K562 (cell line): ENCODE results near the gene CELSR3. TPM values are rescaled to one million over a fixed set of nuclear protein-coding genes. Genes with fewer than 3 reads are reported as not detected.

Experiments used
- ARID1B ChIP-seq: fragments of 450-650 bp; IDR thresholded peaks from 2 replicates; pipeline ENCODE4 v1.6.1; 2016; ENCODE audit warnings: antibody characterized with exemption, mild to moderate bottlenecking, inconsistent platforms
- ATF7 ChIP-seq: fragments of 450-650 bp; IDR thresholded peaks from 2 replicates; pipeline ENCODE4 v1.7.1; 2014; ENCODE audit warnings: mild to moderate bottlenecking, moderate library complexity
- HNRNPL ChIP-seq: fragments of 200-400 bp; formaldehyde crosslinking; IDR thresholded peaks from 2 replicates; pipeline ENCODE4 v1.6.1; 2017; ENCODE audit warnings: low read depth, mild to moderate bottlenecking, low read length
- KLF10 ChIP-seq: fragments of 250-450 bp; sonication (Bioruptor Pico); IDR thresholded peaks from 2 replicates; pipeline ENCODE4 v1.6.1; 2021; ENCODE audit warnings: matching md5 sums
- PURB ChIP-seq: sonication (generic); formaldehyde crosslinking; IDR thresholded peaks from 2 replicates; pipeline ENCODE4 v1.9.0; 2021; ENCODE audit warnings: low read depth, mild to moderate bottlenecking, missing genetic modification reagents
- TAL1 ChIP-seq: fragments of 450-650 bp; IDR thresholded peaks from 2 replicates; pipeline ENCODE4 v1.6.1; 2016; ENCODE audit warnings: mild to moderate bottlenecking
- ZNF121 ChIP-seq: sonication (generic); formaldehyde crosslinking; conservative IDR thresholded peaks from 2 replicates; pipeline ENCODE4 v1.8.0; 2022; ENCODE audit warnings: missing genetic modification reagents
- ZNF217 ChIP-seq: sonication (generic); formaldehyde crosslinking; IDR thresholded peaks from 2 replicates; pipeline ENCODE4 v1.8.0; 2022; ENCODE audit warnings: mild to moderate bottlenecking, missing genetic modification reagents
- ZNF77 ChIP-seq: fragments of 250-450 bp; sonication (Bioruptor Pico); IDR thresholded peaks from 2 replicates; pipeline ENCODE4 v1.5.0; 2020
- polyA plus RNA-seq, 8 experiments: library from polyadenylated mRNA; depleted of rRNA in 4 of 8; stranded (reverse) in 5 of 8; unstranded in 3 of 8; fragments of >200 nt; fragmentation: Nextera tagmentation in 2 of 8; fragmentation: Illumina TruSeq in 1 of 8; extraction: Ambion mirVana in 2 of 8; extraction: Trizol in 1 of 8; gene quantifications; 2 replicates each; pipeline versions ENCODE4 v1.2.1 to v1.2.3, GENCODE V29; 2011 to 2014; ENCODE audit warnings: inconsistent platforms in 1 of 8, missing spikeins in 1 of 8
- total RNA-seq, 7 experiments: library from RNA; depleted of rRNA in 6 of 7; stranded (reverse); fragments of >200 nt in 6 of 7; fragmentation: Illumina TruSeq in 2 of 7; extraction: Trizol in 2 of 7; gene quantifications; 2 replicates each; pipeline versions ENCODE4 v1.2.1 to v1.2.3, GENCODE V29; 2011 to 2021; ENCODE audit warnings: low replicate concordance in 1 of 7
- TF ChIP-seq, protein P1 (sequence below): sonication (generic); formaldehyde crosslinking; IDR thresholded peaks from 2 replicates; pipeline ENCODE4 v1.8.1; 2022; ENCODE audit warnings: missing genetic modification reagents
- TF ChIP-seq, protein P2 (sequence below): fragments of 250-450 bp; sonication (Bioruptor Pico); IDR thresholded peaks from 2 replicates; pipeline ENCODE4 v1.4.0; 2020; ENCODE audit warnings: borderline replicate concordance
- TF ChIP-seq, protein P3 (sequence below), 3 experiments: IDR thresholded peaks in 2 of 3; conservative IDR thresholded peaks in 1 of 3; 2 replicates each; pipeline ENCODE4 v1.5.1; 2011 to 2012; ENCODE audit warnings: low read length in 3 of 3, mild to moderate bottlenecking in 3 of 3, control low read depth in 2 of 3, improper control_type of control experiment in 1 of 3, inconsistent platforms in 1 of 3, low read depth in 1 of 3, mixed read lengths in 1 of 3, moderate library complexity in 1 of 3; ENCODE audit not compliant: insufficient read depth in 2 of 3
- TF ChIP-seq, protein P4 (sequence below): fragments of 250-450 bp; sonication (Bioruptor Pico); IDR thresholded peaks from 2 replicates; pipeline ENCODE4 v1.8.0; 2021; ENCODE audit warnings: moderate library complexity, mild to moderate bottlenecking, inconsistent platforms
- TF ChIP-seq, protein P5 (sequence below): sonication (generic); formaldehyde crosslinking; IDR thresholded peaks from 2 replicates; pipeline ENCODE4 v1.8.1; 2023; ENCODE audit warnings: mild to moderate bottlenecking, missing genetic modification reagents
- TF ChIP-seq, protein P6 (sequence below): fragments of 250-450 bp; sonication (Bioruptor Pico); IDR thresholded peaks from 2 replicates; pipeline ENCODE4 v1.4.0; 2020

The CELSR3 gene
- total and polyA plus RNA-seq, 9 of the 15 experiments (the other 6 are each of a cell fraction or from before 2014, with no cell fraction given): 0.10 to 2.7 (median 0.76) TPM

DNA sequence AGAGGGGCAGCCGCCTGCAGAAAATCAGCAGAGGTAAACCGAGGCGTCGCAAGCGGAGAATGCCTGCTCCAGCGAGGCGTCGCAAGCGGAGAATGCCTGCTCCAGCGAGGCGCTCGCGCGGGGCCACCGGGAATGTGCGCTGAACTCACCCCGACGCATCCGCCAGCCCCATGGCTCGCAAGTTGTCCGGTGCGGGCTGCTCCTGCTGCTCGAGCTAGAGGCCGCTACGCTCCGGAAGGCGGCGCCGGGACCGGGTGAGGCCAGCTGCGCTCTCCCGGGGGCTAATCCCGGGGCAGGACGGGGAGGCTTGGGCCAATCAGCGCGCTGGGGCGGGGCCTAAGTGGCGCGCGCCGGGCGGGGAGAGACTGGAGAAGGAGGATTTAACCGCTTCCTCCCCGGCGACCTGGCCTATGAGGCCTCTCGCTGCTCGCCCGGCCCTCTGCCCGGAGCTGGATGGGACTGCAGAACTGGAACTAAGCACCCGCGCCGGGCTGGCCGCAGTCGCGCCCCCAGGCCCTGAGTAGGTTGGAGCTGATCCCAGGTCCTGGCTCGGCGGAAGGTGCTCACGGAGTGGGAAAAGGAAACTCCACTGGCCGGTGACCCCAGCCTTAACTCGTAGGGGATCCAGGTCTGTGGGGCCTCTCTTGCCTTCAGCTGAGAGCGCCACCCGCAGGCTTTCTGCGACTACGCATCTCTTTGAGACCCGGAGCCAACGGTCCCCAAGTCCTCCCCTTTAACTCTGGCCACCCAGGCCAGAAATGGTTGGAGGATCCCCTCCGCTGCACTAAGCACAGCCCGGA lies 27.3 kb downstream of the CELSR3 start, which contains the start of gene SLC26A6 (continued):
- TF ChIP-seq, protein P1, sequence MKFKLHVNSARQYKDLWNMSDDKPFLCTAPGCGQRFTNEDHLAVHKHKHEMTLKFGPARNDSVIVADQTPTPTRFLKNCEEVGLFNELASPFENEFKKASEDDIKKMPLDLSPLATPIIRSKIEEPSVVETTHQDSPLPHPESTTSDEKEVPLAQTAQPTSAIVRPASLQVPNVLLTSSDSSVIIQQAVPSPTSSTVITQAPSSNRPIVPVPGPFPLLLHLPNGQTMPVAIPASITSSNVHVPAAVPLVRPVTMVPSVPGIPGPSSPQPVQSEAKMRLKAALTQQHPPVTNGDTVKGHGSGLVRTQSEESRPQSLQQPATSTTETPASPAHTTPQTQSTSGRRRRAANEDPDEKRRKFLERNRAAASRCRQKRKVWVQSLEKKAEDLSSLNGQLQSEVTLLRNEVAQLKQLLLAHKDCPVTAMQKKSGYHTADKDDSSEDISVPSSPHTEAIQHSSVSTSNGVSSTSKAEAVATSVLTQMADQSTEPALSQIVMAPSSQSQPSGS (CRISPR knock-in tag): no peak
- TF ChIP-seq ZNF77 (CRISPR knock-in tag): no peak
- TF ChIP-seq, protein P2, sequence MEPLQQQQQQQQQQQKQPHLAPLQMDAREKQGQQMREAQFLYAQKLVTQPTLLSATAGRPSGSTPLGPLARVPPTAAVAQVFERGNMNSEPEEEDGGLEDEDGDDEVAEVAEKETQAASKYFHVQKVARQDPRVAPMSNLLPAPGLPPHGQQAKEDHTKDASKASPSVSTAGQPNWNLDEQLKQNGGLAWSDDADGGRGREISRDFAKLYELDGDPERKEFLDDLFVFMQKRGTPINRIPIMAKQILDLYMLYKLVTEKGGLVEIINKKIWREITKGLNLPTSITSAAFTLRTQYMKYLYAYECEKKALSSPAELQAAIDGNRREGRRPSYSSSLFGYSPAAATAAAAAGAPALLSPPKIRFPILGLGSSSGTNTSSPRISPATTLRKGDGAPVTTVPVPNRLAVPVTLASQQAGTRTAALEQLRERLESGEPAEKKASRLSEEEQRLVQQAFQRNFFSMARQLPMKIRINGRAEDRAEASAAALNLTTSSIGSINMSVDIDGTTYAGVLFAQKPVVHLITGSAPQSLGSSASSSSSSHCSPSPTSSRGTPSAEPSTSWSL (CRISPR knock-in tag): no peak
- TF ChIP-seq ATF7: peak; percentile 52; the same call in 1 of the 2 replicates
- no peak for TF ChIP-seq ZNF121
- no peak for TF ChIP-seq KLF10 (CRISPR knock-in tag)
- no peak for TF ChIP-seq PURB
- TF ChIP-seq TAL1: no peak
- TF ChIP-seq ARID1B: no peak; the same call in 1 of the 2 replicates
- TF ChIP-seq, protein P3, sequence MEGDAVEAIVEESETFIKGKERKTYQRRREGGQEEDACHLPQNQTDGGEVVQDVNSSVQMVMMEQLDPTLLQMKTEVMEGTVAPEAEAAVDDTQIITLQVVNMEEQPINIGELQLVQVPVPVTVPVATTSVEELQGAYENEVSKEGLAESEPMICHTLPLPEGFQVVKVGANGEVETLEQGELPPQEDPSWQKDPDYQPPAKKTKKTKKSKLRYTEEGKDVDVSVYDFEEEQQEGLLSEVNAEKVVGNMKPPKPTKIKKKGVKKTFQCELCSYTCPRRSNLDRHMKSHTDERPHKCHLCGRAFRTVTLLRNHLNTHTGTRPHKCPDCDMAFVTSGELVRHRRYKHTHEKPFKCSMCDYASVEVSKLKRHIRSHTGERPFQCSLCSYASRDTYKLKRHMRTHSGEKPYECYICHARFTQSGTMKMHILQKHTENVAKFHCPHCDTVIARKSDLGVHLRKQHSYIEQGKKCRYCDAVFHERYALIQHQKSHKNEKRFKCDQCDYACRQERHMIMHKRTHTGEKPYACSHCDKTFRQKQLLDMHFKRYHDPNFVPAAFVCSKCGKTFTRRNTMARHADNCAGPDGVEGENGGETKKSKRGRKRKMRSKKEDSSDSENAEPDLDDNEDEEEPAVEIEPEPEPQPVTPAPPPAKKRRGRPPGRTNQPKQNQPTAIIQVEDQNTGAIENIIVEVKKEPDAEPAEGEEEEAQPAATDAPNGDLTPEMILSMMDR (IDR thresholded peaks at IDR 0.05 in 2 of 3, conservative IDR thresholded peaks at IDR 0.05 in 1 of 3; ENCODE audit: insufficient read depth in 2 of 3, low read depth in 1 of 3, low read length in 3 of 3): peak; percentile 65 to 78 (median 70)
- TF ChIP-seq HNRNPL: no peak
- TF ChIP-seq, protein P4, sequence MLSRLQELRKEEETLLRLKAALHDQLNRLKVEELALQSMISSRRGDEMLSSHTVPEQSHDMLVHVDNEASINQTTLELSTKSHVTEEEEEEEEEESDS: no peak
- TF ChIP-seq ZNF217: no peak
- TF ChIP-seq, protein P5, sequence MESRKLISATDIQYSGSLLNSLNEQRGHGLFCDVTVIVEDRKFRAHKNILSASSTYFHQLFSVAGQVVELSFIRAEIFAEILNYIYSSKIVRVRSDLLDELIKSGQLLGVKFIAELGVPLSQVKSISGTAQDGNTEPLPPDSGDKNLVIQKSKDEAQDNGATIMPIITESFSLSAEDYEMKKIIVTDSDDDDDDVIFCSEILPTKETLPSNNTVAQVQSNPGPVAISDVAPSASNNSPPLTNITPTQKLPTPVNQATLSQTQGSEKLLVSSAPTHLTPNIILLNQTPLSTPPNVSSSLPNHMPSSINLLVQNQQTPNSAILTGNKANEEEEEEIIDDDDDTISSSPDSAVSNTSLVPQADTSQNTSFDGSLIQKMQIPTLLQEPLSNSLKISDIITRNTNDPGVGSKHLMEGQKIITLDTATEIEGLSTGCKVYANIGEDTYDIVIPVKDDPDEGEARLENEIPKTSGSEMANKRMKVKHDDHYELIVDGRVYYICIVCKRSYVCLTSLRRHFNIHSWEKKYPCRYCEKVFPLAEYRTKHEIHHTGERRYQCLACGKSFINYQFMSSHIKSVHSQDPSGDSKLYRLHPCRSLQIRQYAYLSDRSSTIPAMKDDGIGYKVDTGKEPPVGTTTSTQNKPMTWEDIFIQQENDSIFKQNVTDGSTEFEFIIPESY (CRISPR knock-in tag): 0 out of 2 replicates have a peak, but pooled peaks have one; percentile 5
- TF ChIP-seq, protein P6, sequence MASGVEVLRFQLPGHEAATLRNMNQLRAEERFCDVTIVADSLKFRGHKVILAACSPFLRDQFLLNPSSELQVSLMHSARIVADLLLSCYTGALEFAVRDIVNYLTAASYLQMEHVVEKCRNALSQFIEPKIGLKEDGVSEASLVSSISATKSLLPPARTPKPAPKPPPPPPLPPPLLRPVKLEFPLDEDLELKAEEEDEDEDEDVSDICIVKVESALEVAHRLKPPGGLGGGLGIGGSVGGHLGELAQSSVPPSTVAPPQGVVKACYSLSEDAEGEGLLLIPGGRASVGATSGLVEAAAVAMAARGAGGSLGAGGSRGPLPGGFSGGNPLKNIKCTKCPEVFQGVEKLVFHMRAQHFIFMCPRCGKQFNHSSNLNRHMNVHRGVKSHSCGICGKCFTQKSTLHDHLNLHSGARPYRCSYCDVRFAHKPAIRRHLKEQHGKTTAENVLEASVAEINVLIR (CRISPR knock-in tag): no peak
